ENCODE data around the gene UBXN2A.

UBXN2A gene

GRCh38 chr2:23976883-23977282 lies 36.6 kb downstream of the UBXN2A start:
- Histone ChIP-seq H3K27ac (ENCODE audit: low read depth, low read length) (no peak overlapping the region), H3K4me1 (ENCODE audit: control insufficient read depth in 1 of 2, insufficient read depth in 2 of 2, low read length in 2 of 2) (no peaks in the 10 kb centered on the region), H3K4me3 (ENCODE audit: low read depth in 1 of 2, low read length in 2 of 2) (no peak overlapping the region), H3K9ac (ENCODE audit: low read depth in 1 of 2, low read length in 2 of 2) (no peak overlapping the region), H3K27me3 (ENCODE audit: control insufficient read depth in 1 of 2, insufficient read depth in 2 of 2, low read length in 2 of 2) (no peaks in the 10 kb centered on the region), H3K36me3 (ENCODE audit: control insufficient read depth in 1 of 2, insufficient read depth in 2 of 2, low read length in 2 of 2) (peaks cover 3 to 14% of the 10 kb centered on the region in 2 donors), H3K9me3 (ENCODE audit: control insufficient read depth in 1 of 2, low read length in 2 of 2) (no peaks in the 10 kb centered on the region)

GRCh38 chr2:23988371-23988770 lies 48.1 kb downstream of the UBXN2A start:
- Histone ChIP-seq H3K27me3 (ENCODE audit: control insufficient read depth in 1 of 2, insufficient read depth in 2 of 2, low read length in 2 of 2) (no peaks in the 10 kb centered on the region), H3K27ac (ENCODE audit: low read depth, low read length) (no peak overlapping the region), H3K4me3 (ENCODE audit: low read depth in 1 of 2, low read length in 2 of 2) (no peak overlapping the region), H3K36me3 (ENCODE audit: control insufficient read depth in 1 of 2, insufficient read depth in 2 of 2, low read length in 2 of 2) (peaks cover 5 to 15% of the 10 kb centered on the region in 2 donors), H3K4me1 (ENCODE audit: control insufficient read depth in 1 of 2, insufficient read depth in 2 of 2, low read length in 2 of 2) (no peaks in the 10 kb centered on the region), H3K9ac (ENCODE audit: low read depth in 1 of 2, low read length in 2 of 2) (no peak overlapping the region), H3K9me3 (ENCODE audit: control insufficient read depth in 1 of 2, low read length in 2 of 2) (no peaks in the 10 kb centered on the region)

GRCh38 chr2:23992931-23993330 lies 52.7 kb downstream of the UBXN2A start:
- Histone ChIP-seq H3K9me3 (ENCODE audit: control insufficient read depth in 1 of 2, low read length in 2 of 2) (no peaks in the 10 kb centered on the region), H3K9ac (ENCODE audit: low read depth in 1 of 2, low read length in 2 of 2) (no peak overlapping the region), H3K4me1 (ENCODE audit: control insufficient read depth in 1 of 2, insufficient read depth in 2 of 2, low read length in 2 of 2) (no peaks in the 10 kb centered on the region), H3K27me3 (ENCODE audit: control insufficient read depth in 1 of 2, insufficient read depth in 2 of 2, low read length in 2 of 2) (no peaks in the 10 kb centered on the region), H3K4me3 (ENCODE audit: low read depth in 1 of 2, low read length in 2 of 2) (no peak overlapping the region), H3K27ac (ENCODE audit: low read depth, low read length) (no peak overlapping the region), H3K36me3 (ENCODE audit: control insufficient read depth in 1 of 2, insufficient read depth in 2 of 2, low read length in 2 of 2) (no peaks in the 10 kb centered on the region)

- no peaks in the 10 kb centered on the region for H3K27me3 ChIP-seq (ENCODE audit: control insufficient read depth in 1 of 2, insufficient read depth in 2 of 2, low read length in 2 of 2)
- no peaks in the 10 kb centered on the region for H3K9me3 ChIP-seq (ENCODE audit: control insufficient read depth in 1 of 2, low read length in 2 of 2)
- no peak overlapping the region for H3K9ac ChIP-seq (ENCODE audit: low read depth in 1 of 2, low read length in 2 of 2)
- H3K36me3 ChIP-seq (ENCODE audit: control insufficient read depth in 1 of 2, insufficient read depth in 2 of 2, low read length in 2 of 2), result no peaks in the 10 kb centered on the region
- no peak overlapping the region for H3K4me3 ChIP-seq (ENCODE audit: low read depth in 1 of 2, low read length in 2 of 2)
- no peaks in the 10 kb centered on the region for H3K4me1 ChIP-seq (ENCODE audit: control insufficient read depth in 1 of 2, insufficient read depth in 2 of 2, low read length in 2 of 2)
- H3K27ac ChIP-seq (ENCODE audit: low read depth, low read length), result no peak overlapping the region
These were observed 53.5 kb downstream of the UBXN2A start for GRCh38 chr2:23993736-23994269.

GRCh38 chr2:23994567-23994966 lies 54.3 kb downstream of the UBXN2A start:
- no peak overlapping the region for H3K27ac ChIP-seq (ENCODE audit: low read depth, low read length)
- H3K27me3 ChIP-seq (ENCODE audit: control insufficient read depth in 1 of 2, insufficient read depth in 2 of 2, low read length in 2 of 2), result no peaks in the 10 kb centered on the region
- no peaks in the 10 kb centered on the region for H3K4me1 ChIP-seq (ENCODE audit: control insufficient read depth in 1 of 2, insufficient read depth in 2 of 2, low read length in 2 of 2)
- H3K4me3 ChIP-seq (ENCODE audit: low read depth in 1 of 2, low read length in 2 of 2), result no peak overlapping the region
- no peaks in the 10 kb centered on the region for H3K9me3 ChIP-seq (ENCODE audit: control insufficient read depth in 1 of 2, low read length in 2 of 2)
- H3K36me3 ChIP-seq (ENCODE audit: control insufficient read depth in 1 of 2, insufficient read depth in 2 of 2, low read length in 2 of 2), result peaks cover 0 to 5% of the 10 kb centered on the region in 2 donors
- H3K9ac ChIP-seq (ENCODE audit: low read depth in 1 of 2, low read length in 2 of 2), result no peak overlapping the region

DNA sequence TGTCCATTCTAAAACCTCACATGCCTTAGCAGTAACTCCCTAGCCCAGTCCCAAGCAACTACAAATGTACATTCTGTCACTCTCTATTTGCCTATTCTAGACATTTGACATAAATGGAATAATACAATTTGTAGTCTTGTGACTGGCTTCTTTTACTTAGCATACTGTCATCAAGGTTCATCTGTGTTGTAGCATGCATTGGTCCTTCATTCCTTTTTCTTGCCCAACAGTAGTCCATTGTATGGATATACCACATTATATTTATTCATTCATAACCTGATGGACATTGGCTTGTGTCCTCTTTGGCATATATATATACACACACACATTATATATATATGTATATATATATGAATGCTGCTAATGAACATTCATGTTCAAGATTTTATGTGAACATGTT lies 67.4 kb downstream of the UBXN2A start:
- Histone ChIP-seq H3K27me3 (ENCODE audit: control insufficient read depth in 1 of 2, insufficient read depth in 2 of 2, low read length in 2 of 2) (peaks cover 22 to 30% of the 10 kb centered on the region in 2 donors), H3K4me3 (ENCODE audit: low read depth in 1 of 2, low read length in 2 of 2) (no peak overlapping the region)

DNA sequence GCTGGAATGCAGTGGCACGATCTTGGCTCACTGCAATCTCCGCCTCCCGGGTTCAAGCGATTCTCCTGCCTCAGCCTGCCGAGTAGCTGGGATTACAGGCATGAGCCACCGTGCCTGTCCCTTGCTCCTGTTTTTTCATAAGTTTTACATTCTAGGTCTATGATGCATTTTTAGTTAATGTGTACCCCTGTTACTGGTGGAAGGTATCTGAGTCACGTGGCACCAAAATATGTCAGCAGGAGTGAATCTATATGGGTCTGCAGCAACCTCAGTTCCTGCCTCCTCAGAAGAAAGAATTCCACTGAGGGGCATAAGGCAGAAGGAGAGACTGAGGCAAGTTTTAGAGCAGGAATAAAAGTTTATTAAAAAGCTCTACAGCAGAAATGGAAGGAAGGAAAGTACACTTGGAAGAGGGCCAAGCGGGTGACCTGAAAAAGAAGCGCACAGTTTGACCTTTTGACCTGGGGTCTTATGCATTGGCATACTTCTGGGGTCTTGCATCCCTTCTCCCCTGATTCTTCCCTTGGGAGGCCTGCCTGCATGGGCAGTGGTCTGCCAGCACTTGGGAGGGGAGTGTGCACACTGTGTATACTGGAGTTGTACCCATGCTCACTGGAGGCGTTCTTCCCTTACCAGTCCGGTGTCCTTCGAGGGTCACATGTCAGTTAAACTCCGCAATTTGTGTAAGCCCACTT lies 68.6 kb downstream of the UBXN2A start:
- H3K27ac ChIP-seq (ENCODE audit: low read depth, low read length), result no peak overlapping the region
- H3K4me3 ChIP-seq (ENCODE audit: low read depth in 1 of 2, low read length in 2 of 2), result peak overlapping the region in 1 of 2 donors; percentile 54
- peaks cover 5 to 12% of the 10 kb centered on the region in 2 donors for H3K4me1 ChIP-seq (ENCODE audit: control insufficient read depth in 1 of 2, insufficient read depth in 2 of 2, low read length in 2 of 2)
- no peaks in the 10 kb centered on the region for H3K9me3 ChIP-seq (ENCODE audit: control insufficient read depth in 1 of 2, low read length in 2 of 2)
- no peaks in the 10 kb centered on the region for H3K36me3 ChIP-seq (ENCODE audit: control insufficient read depth in 1 of 2, insufficient read depth in 2 of 2, low read length in 2 of 2)
- peaks cover 22 to 30% of the 10 kb centered on the region in 2 donors for H3K27me3 ChIP-seq (ENCODE audit: control insufficient read depth in 1 of 2, insufficient read depth in 2 of 2, low read length in 2 of 2)
- H3K9ac ChIP-seq (ENCODE audit: low read depth in 1 of 2, low read length in 2 of 2), result no peak overlapping the region

More for the DNA sequence above, 67.4 kb downstream of the UBXN2A start:
- peaks cover 5 to 12% of the 10 kb centered on the region in 2 donors for H3K4me1 ChIP-seq (ENCODE audit: control insufficient read depth in 1 of 2, insufficient read depth in 2 of 2, low read length in 2 of 2)
- H3K36me3 ChIP-seq (ENCODE audit: control insufficient read depth in 1 of 2, insufficient read depth in 2 of 2, low read length in 2 of 2), result no peaks in the 10 kb centered on the region
- H3K9me3 ChIP-seq (ENCODE audit: control insufficient read depth in 1 of 2, low read length in 2 of 2), result no peaks in the 10 kb centered on the region
- H3K9ac ChIP-seq (ENCODE audit: low read depth in 1 of 2, low read length in 2 of 2), result no peak overlapping the region
- no peak overlapping the region for H3K27ac ChIP-seq (ENCODE audit: low read depth, low read length)

DNA sequence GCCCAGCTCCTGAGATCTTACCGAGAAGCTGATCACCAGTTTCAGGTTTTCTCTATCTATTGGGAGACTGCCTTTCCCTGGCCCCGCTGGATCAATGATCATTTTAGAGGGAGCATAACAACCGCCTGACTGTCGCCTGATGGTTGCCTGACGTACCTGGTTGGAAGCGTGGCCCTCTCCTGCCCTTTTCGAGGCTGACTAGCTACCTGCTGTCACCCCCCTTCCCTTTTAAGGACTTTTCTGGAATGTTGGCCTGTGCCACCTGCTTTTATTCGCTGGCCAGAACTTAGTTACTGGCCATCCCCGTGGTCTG lies 69.1 kb downstream of the UBXN2A start:
- Histone ChIP-seq H3K27me3 (ENCODE audit: control insufficient read depth in 1 of 2, insufficient read depth in 2 of 2, low read length in 2 of 2) (peaks cover 22 to 30% of the 10 kb centered on the region in 2 donors), H3K4me3 (ENCODE audit: low read depth in 1 of 2, low read length in 2 of 2) (peak overlapping the region; percentile 54 to 55)

GRCh38 chr2:24009680-24010476 lies 69.6 kb downstream of the UBXN2A start, which contains the start of gene MFSD2B:
Gene MFSD2B (plus strand): TSS chr2:24010085. CDS start chr2:24010097, 12 bp downstream.
- Histone ChIP-seq H3K9me3 (ENCODE audit: control insufficient read depth in 1 of 2, low read length in 2 of 2) (no peaks in the 10 kb centered on the region), H3K9ac (ENCODE audit: low read depth in 1 of 2, low read length in 2 of 2) (no peak within 1 kb of the TSS), H3K4me3 (ENCODE audit: low read depth in 1 of 2, low read length in 2 of 2) (peak within 1 kb of the TSS; percentile 54 to 55)

More for the DNA sequence above, 69.1 kb downstream of the UBXN2A start:
- no peak overlapping the region for H3K9ac ChIP-seq (ENCODE audit: low read depth in 1 of 2, low read length in 2 of 2)
- H3K4me1 ChIP-seq (ENCODE audit: control insufficient read depth in 1 of 2, insufficient read depth in 2 of 2, low read length in 2 of 2), result peaks cover 5 to 12% of the 10 kb centered on the region in 2 donors
- H3K27ac ChIP-seq (ENCODE audit: low read depth, low read length), result no peak overlapping the region
- H3K36me3 ChIP-seq (ENCODE audit: control insufficient read depth in 1 of 2, insufficient read depth in 2 of 2, low read length in 2 of 2), result no peaks in the 10 kb centered on the region
- H3K9me3 ChIP-seq (ENCODE audit: control insufficient read depth in 1 of 2, low read length in 2 of 2), result no peaks in the 10 kb centered on the region

More at GRCh38 chr2:24009680-24010476, 69.6 kb downstream of the UBXN2A start, which contains the start of gene MFSD2B:
- Histone ChIP-seq H3K36me3 (ENCODE audit: control insufficient read depth in 1 of 2, insufficient read depth in 2 of 2, low read length in 2 of 2) (no peaks in the 10 kb centered on the region), H3K27me3 (ENCODE audit: control insufficient read depth in 1 of 2, insufficient read depth in 2 of 2, low read length in 2 of 2) (peaks cover 22 to 30% of the 10 kb centered on the region in 2 donors), H3K4me1 (ENCODE audit: control insufficient read depth in 1 of 2, insufficient read depth in 2 of 2, low read length in 2 of 2) (peaks cover 5 to 12% of the 10 kb centered on the region in 2 donors), H3K27ac (ENCODE audit: low read depth, low read length) (no peak within 1 kb of the TSS)
